Smooth muscle cell of the pulmonary artery (primary cell): ENCODE data around the gene RNF113B. TPM values are rescaled to one million over a fixed set of nuclear protein-coding genes. Genes with fewer than 3 reads are reported as not detected.

Experiments
- total RNA-seq: library from RNA; depleted of rRNA; stranded (reverse); fragments of >200 nt; gene quantifications from 2 replicates; pipeline ENCODE4 v1.2.3, GENCODE V29; 2014

The RNF113B gene
- total RNA-seq = not detected in 2 replicates

DNA sequence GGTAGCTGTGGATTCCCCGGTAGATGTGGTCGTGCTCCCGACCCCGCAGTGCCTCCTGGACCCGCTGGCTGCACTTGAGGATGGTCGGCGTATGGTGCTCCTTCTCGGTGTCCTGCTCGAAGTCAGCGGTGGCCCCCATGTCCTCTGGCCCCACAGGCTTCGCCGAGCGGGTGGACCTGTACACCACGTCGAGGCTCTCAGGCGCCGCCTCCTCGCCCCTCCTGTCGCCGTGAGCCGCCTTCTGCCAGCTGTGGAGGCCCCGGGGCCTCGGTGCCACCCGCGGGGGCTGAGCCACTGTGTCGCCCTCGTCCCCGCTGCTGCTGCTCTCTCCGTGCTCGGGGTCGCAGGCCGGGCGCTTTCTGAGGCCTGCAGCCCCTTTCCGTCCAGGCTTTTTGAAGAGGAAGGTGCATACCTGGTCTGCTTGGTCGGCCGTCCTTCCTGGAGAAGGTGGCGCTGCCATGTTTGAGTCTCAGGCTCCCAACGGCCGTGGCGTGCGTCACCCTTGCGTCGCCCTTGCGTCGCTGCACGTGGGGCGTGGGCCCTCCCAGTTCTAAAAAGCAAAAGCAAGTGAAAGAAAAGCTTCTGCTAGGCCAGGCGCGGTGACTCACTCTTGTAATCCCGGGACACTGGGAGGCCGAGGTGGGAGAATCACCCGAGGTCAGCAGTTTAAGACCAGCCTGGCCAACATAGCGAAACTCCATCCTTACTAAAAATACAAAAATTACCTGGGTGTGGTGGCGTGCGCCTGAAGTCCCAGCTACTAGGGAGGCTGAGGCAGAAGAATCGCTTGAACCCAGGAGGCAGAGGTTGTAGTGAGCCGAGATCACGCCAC lies at the start of gene RNF113B:
TSS of gene RNF113B (minus strand) at position 493 of the 832 bp plus-strand sequence. CDS start at position 460, 33 bp downstream.

DNA sequence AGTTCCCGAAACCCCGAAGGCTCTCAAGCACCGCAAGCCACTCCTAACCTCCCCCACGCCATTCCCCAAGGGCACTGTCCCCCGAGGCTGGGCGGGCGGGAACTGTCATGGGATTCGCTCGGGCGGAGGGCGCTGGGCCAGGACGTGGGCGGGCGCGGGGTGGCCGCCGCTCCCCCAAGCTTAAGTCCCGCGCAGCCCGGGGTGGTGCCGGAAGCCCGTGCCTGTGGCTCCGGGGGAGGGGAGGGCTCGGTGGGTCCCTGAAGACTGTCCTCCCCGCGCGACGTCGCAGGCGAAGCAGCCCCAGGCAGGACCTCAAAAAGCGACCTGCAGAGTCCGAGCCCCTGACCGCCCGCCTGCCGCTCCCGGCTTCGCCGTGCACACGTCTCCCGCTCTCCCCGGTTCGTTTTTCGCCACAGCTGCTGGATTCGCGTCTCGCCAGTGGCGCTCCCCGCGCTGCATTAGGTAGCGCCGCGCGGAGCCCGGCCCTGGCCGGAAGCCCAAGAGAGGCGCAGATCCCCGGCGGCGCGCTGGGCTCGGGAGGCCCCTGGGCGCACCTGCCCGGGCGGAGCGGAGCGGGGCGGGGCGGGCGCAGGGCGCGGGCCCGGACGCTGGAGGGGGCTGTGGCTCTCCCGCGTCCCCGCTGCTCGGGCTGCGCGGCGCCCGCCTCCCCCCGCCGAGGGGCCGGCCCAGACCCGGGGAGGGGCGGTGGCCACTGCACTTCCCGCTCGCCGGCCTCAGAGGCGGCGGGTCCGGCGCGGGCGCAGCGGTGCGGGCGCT lies 34.5 kb downstream of the RNF113B start, which contains the start of gene FARP1:
TSS of gene FARP1 (plus strand) at position 715 of the 777 bp plus-strand sequence. CDS start 70,149 bp downstream, outside the sequence.

Other genes with a start within 250 kb of the RNF113B start
- 223 and 392 TPM in 2 replicates for gene IPO5, start 223.6 kb downstream of the RNF113B start, total RNA-seq
- 21.5 and 42.6 TPM in 2 replicates for gene FARP1, start 34.2 kb downstream of the RNF113B start, total RNA-seq